ENCODE data around the gene ZRANB3.

DNA sequence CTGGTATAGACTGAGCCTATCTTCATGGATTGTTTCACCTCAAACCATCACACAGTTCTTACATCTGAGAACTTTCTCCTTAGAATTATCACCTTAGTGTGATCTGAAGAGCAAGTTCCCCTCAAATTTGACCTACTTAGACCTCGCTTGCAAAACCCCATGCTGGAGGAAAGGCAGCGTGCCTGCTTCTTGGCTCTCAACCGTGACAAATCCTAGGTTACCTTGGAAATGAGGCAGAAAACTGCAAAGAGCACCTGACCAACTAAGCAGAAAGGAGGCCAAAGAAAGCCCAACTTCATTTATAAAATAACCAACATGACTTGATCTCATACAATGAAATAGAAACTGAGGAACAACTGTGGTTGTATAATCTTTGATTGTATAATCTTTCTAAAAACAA, 332.5 kb downstream of the ZRANB3 start:
- TF ChIP-seq YY1 (IDR thresholded peaks at IDR 0.05; ENCODE audit: insufficient read depth, insufficient read length) (no peak), ZNF274 (IDR thresholded peaks at IDR 0.05; ENCODE audit: low read depth, low read length) (no peak), SUZ12 (IDR thresholded peaks at IDR 0.05; ENCODE audit: extremely low read depth, insufficient read depth, insufficient read length) (no peak)

All from NT2/D1 (cell line).